ENCODE results near the gene VWDE.

The VWDE gene

DNA sequence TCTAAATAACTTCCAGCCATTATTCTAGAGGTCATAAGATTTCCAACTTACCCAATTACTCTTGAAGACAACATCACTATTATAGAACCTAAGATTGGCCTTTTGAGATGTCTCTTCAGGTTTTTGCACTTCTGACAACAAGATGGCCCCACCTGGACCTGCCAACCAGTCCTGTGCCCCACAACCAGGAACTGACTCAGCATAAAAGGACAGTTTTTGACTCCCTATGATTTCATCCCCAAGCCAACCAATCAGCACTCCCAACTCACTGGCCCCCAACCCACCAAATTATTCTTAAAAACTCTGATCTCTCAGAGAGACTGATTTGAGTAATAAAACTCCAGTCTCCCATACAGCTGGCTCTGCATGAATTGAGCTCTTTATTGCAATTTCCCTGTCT, 98.2 kb downstream of the VWDE start:
- no peak overlapping the region for H3K4me2 ChIP-seq (ENCODE audit: low read depth, low read length)
- H2AFZ ChIP-seq (ENCODE audit: low read length), result no peak overlapping the region
- H3K27me3 ChIP-seq (replicated peaks; ENCODE audit: insufficient read depth, low read length), result no peaks in the 10 kb centered on the region
- no peaks in the 10 kb centered on the region for H3K9me3 ChIP-seq (replicated peaks; ENCODE audit: insufficient read depth, low read length)
- H3K27ac ChIP-seq (ENCODE audit: low read length), result no peak overlapping the region
- no peaks in the 10 kb centered on the region for H3F3A ChIP-seq (ENCODE audit: insufficient read depth, low read length)
- H3K36me3 ChIP-seq (replicated peaks; ENCODE audit: insufficient read depth, low read length), result no peaks in the 10 kb centered on the region
- H3K9me2 ChIP-seq (replicated peaks; ENCODE audit: insufficient read depth, low read length), result no peaks in the 10 kb centered on the region
- H3K9ac ChIP-seq (ENCODE audit: low read length), result no peak overlapping the region
- H4K20me1 ChIP-seq (ENCODE audit: insufficient read depth, low read length), result no peaks in the 10 kb centered on the region
- TF ChIP-seq EZH2 (optimal IDR thresholded peaks at IDR 0.05; ENCODE audit: low read depth, low read length), result no peak
- TF ChIP-seq, protein P1, sequence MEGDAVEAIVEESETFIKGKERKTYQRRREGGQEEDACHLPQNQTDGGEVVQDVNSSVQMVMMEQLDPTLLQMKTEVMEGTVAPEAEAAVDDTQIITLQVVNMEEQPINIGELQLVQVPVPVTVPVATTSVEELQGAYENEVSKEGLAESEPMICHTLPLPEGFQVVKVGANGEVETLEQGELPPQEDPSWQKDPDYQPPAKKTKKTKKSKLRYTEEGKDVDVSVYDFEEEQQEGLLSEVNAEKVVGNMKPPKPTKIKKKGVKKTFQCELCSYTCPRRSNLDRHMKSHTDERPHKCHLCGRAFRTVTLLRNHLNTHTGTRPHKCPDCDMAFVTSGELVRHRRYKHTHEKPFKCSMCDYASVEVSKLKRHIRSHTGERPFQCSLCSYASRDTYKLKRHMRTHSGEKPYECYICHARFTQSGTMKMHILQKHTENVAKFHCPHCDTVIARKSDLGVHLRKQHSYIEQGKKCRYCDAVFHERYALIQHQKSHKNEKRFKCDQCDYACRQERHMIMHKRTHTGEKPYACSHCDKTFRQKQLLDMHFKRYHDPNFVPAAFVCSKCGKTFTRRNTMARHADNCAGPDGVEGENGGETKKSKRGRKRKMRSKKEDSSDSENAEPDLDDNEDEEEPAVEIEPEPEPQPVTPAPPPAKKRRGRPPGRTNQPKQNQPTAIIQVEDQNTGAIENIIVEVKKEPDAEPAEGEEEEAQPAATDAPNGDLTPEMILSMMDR (IDR thresholded peaks at IDR 0.05; ENCODE audit: low read length), result no peak
- TF ChIP-seq EZH2phosphoT487 (IDR thresholded peaks at IDR 0.05; ENCODE audit: low read length), result no peak
- H3K4me3 ChIP-seq (ENCODE audit: low read length), result no peak overlapping the region
- H3K79me2 ChIP-seq (ENCODE audit: low read length), result no peaks in the 10 kb centered on the region
- H3K4me1 ChIP-seq (ENCODE audit: low read length), result no peaks in the 10 kb centered on the region
- DNase-seq, result no peak

DNA sequence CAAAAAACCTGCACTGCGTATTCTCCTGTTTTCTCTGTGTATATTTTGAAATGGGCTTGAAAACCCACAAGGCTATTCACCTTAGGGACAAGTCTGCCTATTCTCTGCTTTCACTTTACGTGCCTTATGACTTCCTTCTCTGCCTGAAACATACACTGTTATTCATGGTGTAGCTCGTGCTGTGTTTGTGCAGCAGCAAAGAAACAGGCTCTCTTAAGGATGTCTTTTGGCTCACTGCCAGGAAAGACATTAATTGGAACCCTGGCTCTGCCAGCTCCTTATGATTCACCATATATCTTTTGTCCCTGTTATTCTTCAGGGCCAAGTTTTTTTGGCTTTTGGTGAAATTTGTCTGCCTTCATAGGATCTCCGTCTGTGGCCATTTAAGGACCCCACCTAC, 100.2 kb downstream of the VWDE start:
- no peaks in the 10 kb centered on the region; the same call in 1 of the 2 replicates for H3F3A ChIP-seq (ENCODE audit: insufficient read depth, low read length)
- TF ChIP-seq EZH2 (optimal IDR thresholded peaks at IDR 0.05; ENCODE audit: low read depth, low read length), result no peak
- TF ChIP-seq, protein P1 (IDR thresholded peaks at IDR 0.05; ENCODE audit: low read length), result no peak
- TF ChIP-seq EZH2phosphoT487 (IDR thresholded peaks at IDR 0.05; ENCODE audit: low read length), result no peak
- no peak overlapping the region for H3K9ac ChIP-seq (ENCODE audit: low read length)

DNA sequence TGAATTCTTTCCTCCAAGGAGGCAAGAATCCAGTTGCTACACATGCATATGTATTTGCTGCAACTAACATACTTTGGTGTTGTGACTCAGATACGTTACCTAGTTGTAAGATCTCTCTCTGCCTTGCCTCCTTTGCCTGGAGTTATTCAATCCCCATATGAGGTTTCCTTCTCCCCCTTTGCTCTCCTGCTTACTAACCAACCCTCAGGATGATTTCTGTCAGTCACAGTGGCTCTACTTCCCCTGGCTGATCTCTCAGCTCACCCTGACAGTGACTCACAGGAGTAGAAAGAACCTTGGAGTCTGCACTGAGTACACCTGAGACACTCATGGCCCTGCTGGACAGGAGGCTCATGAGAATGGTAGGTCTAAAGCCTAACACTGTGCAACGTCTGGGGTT, 100.6 kb downstream of the VWDE start:
- H3K36me3 ChIP-seq (replicated peaks; ENCODE audit: insufficient read depth, low read length), result no peaks in the 10 kb centered on the region

More for the DNA sequence above, 100.2 kb downstream of the VWDE start:
- Histone ChIP-seq H3K4me2 (ENCODE audit: low read depth, low read length) (no peak overlapping the region), H3K27ac (ENCODE audit: low read length) (no peak overlapping the region), H3K79me2 (ENCODE audit: low read length) (no peaks in the 10 kb centered on the region), H3K4me3 (ENCODE audit: low read length) (no peak overlapping the region), H2AFZ (ENCODE audit: low read length) (no peak overlapping the region), H3K4me1 (ENCODE audit: low read length) (no peaks in the 10 kb centered on the region), H3K36me3 (replicated peaks; ENCODE audit: insufficient read depth, low read length) (no peaks in the 10 kb centered on the region), H3K27me3 (replicated peaks; ENCODE audit: insufficient read depth, low read length) (peaks cover 3% of the 10 kb centered on the region; the same call in 1 of the 2 replicates), H3K9me2 (replicated peaks; ENCODE audit: insufficient read depth, low read length) (no peaks in the 10 kb centered on the region), H4K20me1 (ENCODE audit: insufficient read depth, low read length) (no peaks in the 10 kb centered on the region), H3K9me3 (replicated peaks; ENCODE audit: insufficient read depth, low read length) (no peaks in the 10 kb centered on the region)
- DNase-seq, result no peak

More for the DNA sequence above, 100.6 kb downstream of the VWDE start:
- no peaks in the 10 kb centered on the region for H3K9me3 ChIP-seq (replicated peaks; ENCODE audit: insufficient read depth, low read length)
- H3K9ac ChIP-seq (ENCODE audit: low read length), result no peak overlapping the region
- no peaks in the 10 kb centered on the region for H3K9me2 ChIP-seq (replicated peaks; ENCODE audit: insufficient read depth, low read length)
- no peaks in the 10 kb centered on the region for H4K20me1 ChIP-seq (ENCODE audit: insufficient read depth, low read length)
- TF ChIP-seq, protein P1 (IDR thresholded peaks at IDR 0.05; ENCODE audit: low read length), result no peak
- TF ChIP-seq EZH2 (optimal IDR thresholded peaks at IDR 0.05; ENCODE audit: low read depth, low read length), result no peak
- TF ChIP-seq EZH2phosphoT487 (IDR thresholded peaks at IDR 0.05; ENCODE audit: low read length), result no peak
- DNase-seq, result no peak
- H3K4me2 ChIP-seq (ENCODE audit: low read depth, low read length), result no peak overlapping the region
- H2AFZ ChIP-seq (ENCODE audit: low read length), result no peak overlapping the region
- H3K4me1 ChIP-seq (ENCODE audit: low read length), result no peaks in the 10 kb centered on the region
- peaks cover 3% of the 10 kb centered on the region; the same call in 1 of the 2 replicates for H3K27me3 ChIP-seq (replicated peaks; ENCODE audit: insufficient read depth, low read length)
- H3K27ac ChIP-seq (ENCODE audit: low read length), result no peak overlapping the region
- no peaks in the 10 kb centered on the region; the same call in 1 of the 2 replicates for H3F3A ChIP-seq (ENCODE audit: insufficient read depth, low read length)
- H3K4me3 ChIP-seq (ENCODE audit: low read length), result no peak overlapping the region
- H3K79me2 ChIP-seq (ENCODE audit: low read length), result no peaks in the 10 kb centered on the region
